ENCODE results near the gene PC.

GRCh38 chr11:66846671-66847091 is 111.5 kb downstream of the PC start:
- TF ChIP-seq CTCF (IDR thresholded peaks at IDR 0.05) (no peak), POLR2AphosphoS5 (IDR thresholded peaks at IDR 0.05; ENCODE audit: low read depth, low read length) (no peak), EP300 (IDR thresholded peaks at IDR 0.05; ENCODE audit: borderline replicate concordance in 1 of 2, low read depth in 1 of 2, low read length in 1 of 2) (no peak), MAX (IDR thresholded peaks at IDR 0.05; ENCODE audit: low read depth) (no peak), IRF3 (IDR thresholded peaks at IDR 0.05; ENCODE audit: low read depth, low read length) (no peak), PBX3 (IDR thresholded peaks at IDR 0.05) (no peak), TEAD4 (IDR thresholded peaks at IDR 0.05; ENCODE audit: borderline replicate concordance, insufficient read depth) (no peak), GABPA (IDR thresholded peaks at IDR 0.05; ENCODE audit: low read depth) (no peak), NRF1 (IDR thresholded peaks at IDR 0.05; ENCODE audit: low read depth, low read length) (no peak), REST (IDR thresholded peaks at IDR 0.05; ENCODE audit: low read depth, low read length) (no peak), ELF1 (IDR thresholded peaks at IDR 0.05) (no peak), TCF12 (IDR thresholded peaks at IDR 0.05) (no peak), MXI1 (IDR thresholded peaks at IDR 0.05; ENCODE audit: low read depth, low read length) (no peak), YY1 (IDR thresholded peaks at IDR 0.05; ENCODE audit: low read depth) (no peak)

Data from SK-N-SH (cell line).